ENCODE data around the gene GALNT11.

GALNT11 gene

DNA sequence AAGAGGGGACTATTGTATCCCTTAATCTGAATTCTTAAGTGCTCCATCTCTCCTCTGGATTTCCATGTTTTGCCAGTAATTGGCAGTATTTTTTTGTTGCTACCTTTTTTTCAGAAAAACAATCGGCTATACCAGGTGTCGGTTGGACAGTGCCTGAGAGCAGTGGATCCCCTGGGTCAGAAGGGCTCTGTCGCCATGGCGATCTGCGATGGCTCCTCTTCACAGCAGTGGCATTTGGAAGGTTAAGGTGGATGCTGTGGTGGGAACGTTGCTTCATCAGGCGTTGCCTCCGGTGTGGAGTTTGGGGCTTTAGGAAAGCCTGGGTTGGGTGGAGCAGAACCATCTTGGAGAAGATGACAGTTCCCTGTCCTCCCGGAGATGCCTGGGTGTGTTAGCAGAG is 96.0 kb downstream of the GALNT11 start:
- Histone ChIP-seq H3K9me3 (no peaks in the 10 kb centered on the region), H3K27me3 (no peaks in the 10 kb centered on the region), H3K4me1 (ENCODE audit: control insufficient read depth in 1 of 2, insufficient read depth in 1 of 2, low read depth in 1 of 2, low read length in 1 of 2) (no peaks in the 10 kb centered on the region), H3K27ac (no peak overlapping the region), H3K36me3 (peaks cover 83% of the 10 kb centered on the region), H3K4me3 (ENCODE audit: low read depth in 1 of 2, low read length in 1 of 2) (no peak overlapping the region)
- no peak for TF ChIP-seq CTCF (IDR thresholded peaks at IDR 0.05)

DNA sequence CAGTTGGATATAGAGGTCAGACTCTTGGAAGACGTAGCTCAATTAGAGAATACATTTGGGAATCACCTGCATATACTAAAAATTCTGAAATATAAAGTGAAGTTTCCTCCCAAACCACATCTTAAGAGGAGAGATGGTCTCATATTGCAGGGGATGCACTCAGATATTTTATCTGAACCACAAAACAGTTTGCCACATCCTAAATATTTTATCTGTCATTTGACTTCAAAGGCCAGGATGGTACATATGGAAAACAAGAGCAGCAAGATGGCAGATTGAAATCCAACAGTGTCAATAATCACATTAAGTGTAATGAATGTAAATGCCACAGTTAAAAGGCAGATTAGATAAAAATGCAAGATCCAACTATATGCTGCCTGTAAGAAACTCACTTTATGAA is 97.1 kb downstream of the GALNT11 start:
- Histone ChIP-seq H3K4me1 (ENCODE audit: control insufficient read depth in 1 of 2, insufficient read depth in 1 of 2, low read depth in 1 of 2, low read length in 1 of 2) (no peaks in the 10 kb centered on the region), H3K27me3 (no peaks in the 10 kb centered on the region), H3K36me3 (peaks cover 87% of the 10 kb centered on the region)

DNA sequence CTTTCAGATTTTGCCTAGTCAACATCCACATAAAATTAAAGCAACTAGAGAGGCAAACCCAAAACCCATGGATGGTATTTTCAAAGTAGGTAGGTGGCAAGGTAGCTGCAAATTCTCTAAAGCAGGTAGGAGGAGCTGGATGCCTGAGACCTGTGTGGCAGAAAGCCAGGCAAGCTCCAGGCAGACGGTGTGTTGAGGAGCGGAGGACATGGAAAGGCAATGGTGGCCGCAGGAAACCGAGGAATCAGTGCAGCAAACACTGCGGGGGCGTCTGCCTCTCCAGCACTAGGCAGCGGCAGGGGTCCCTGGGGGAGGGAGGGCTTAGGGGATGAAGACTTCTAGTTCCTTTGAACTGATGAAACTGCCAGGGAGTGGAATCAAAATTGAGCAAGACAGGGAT is 101.3 kb downstream of the GALNT11 start:
- H3K9me3 ChIP-seq = no peaks in the 10 kb centered on the region
- no peak overlapping the region for H3K4me3 ChIP-seq (ENCODE audit: low read depth in 1 of 2, low read length in 1 of 2)
- no peaks in the 10 kb centered on the region for H3K27me3 ChIP-seq
- no peak overlapping the region for H3K27ac ChIP-seq
- H3K36me3 ChIP-seq = peaks cover 82% of the 10 kb centered on the region
- no peaks in the 10 kb centered on the region for H3K4me1 ChIP-seq (ENCODE audit: control insufficient read depth in 1 of 2, insufficient read depth in 1 of 2, low read depth in 1 of 2, low read length in 1 of 2)
- TF ChIP-seq CTCF (IDR thresholded peaks at IDR 0.05) = no peak

More for the DNA sequence above, 97.1 kb downstream of the GALNT11 start:
- H3K9me3 ChIP-seq = no peaks in the 10 kb centered on the region
- H3K27ac ChIP-seq = no peak overlapping the region
- H3K4me3 ChIP-seq (ENCODE audit: low read depth in 1 of 2, low read length in 1 of 2) = no peak overlapping the region
- TF ChIP-seq CTCF (IDR thresholded peaks at IDR 0.05) = no peak

- H3K9me3 ChIP-seq = no peaks in the 10 kb centered on the region
- H3K27me3 ChIP-seq = no peaks in the 10 kb centered on the region
- peaks cover 82% of the 10 kb centered on the region for H3K36me3 ChIP-seq
- H3K4me1 ChIP-seq (ENCODE audit: control insufficient read depth in 1 of 2, insufficient read depth in 1 of 2, low read depth in 1 of 2, low read length in 1 of 2) = no peaks in the 10 kb centered on the region
- H3K27ac ChIP-seq = no peak overlapping the region
- TF ChIP-seq CTCF (IDR thresholded peaks at IDR 0.05) = no peak
- no peak overlapping the region for H3K4me3 ChIP-seq (ENCODE audit: low read depth in 1 of 2, low read length in 1 of 2)
These were observed 101.8 kb downstream of the GALNT11 start for GRCh38 chr7:152127229-152127628.

DNA sequence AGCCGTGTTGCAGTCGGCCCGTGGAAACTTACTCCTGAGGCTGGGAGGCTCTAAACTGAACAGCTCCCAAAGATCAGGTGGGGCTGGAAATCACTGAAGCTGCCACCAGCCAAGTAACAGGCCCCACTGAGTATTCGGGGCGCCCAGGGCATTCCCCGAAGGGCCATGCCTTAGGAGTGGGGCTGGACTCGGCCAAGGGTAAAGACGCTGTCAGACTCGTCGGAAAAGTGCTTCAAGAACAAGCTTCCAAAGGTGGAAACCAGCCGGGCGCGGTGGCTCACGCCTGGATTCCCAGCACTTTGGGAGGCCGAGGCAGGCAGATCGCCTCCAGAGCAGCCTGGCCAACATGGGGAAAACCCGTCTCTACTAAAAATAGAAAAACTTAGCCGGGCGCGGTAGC is 102.8 kb downstream of the GALNT11 start:
- no peak for TF ChIP-seq CTCF (IDR thresholded peaks at IDR 0.05)
- Histone ChIP-seq H3K27me3 (no peaks in the 10 kb centered on the region), H3K36me3 (peaks cover 82% of the 10 kb centered on the region)

More for the DNA sequence above, 102.8 kb downstream of the GALNT11 start:
- H3K4me1 ChIP-seq (ENCODE audit: control insufficient read depth in 1 of 2, insufficient read depth in 1 of 2, low read depth in 1 of 2, low read length in 1 of 2) = no peaks in the 10 kb centered on the region
- no peak overlapping the region for H3K4me3 ChIP-seq (ENCODE audit: low read depth in 1 of 2, low read length in 1 of 2)
- no peaks in the 10 kb centered on the region for H3K9me3 ChIP-seq
- no peak overlapping the region for H3K27ac ChIP-seq

Data from neutrophil (primary cell).